GM23338 (cell line): Measurements from ENCODE around the gene NACA2. TPM values are rescaled to one million over a fixed set of nuclear protein-coding genes. Genes with fewer than 3 reads are reported as not detected.
A peak's percentile ranks its signal among the peaks of the same experiment; 100 is the strongest.

Experiments used
- ATAC-seq: fragments of 200-7000 bp; cut with Tn5 transposase; 3 replicates; pipeline ENCODE4 v1.9.1; 2020
- DNase-seq: peaks from one replicate; pipeline ENCODE4 v3.0.0-alpha.2; 2015; ENCODE audit warnings: low spot score
- H2AFZ ChIP-seq: fragments of 200-600 bp; sonication (generic); 2 replicates; pipeline ENCODE4 v1.8.0; 2016; ENCODE audit warnings: antibody characterized with exemption, mild to moderate bottlenecking, moderate library complexity
- H3F3A ChIP-seq: fragments of 200-600 bp; sonication (generic); replicated peaks from 2 replicates; pipeline ENCODE4 v1.8.0; 2017; ENCODE audit warnings: antibody characterized with exemption, mixed run types, low read depth
- H3K27ac ChIP-seq: fragments of 200-600 bp; sonication (generic); 2 replicates; pipeline ENCODE4 v1.6.1; 2016; ENCODE audit warnings: low read depth
- H3K27me3 ChIP-seq: fragments of 200-600 bp; sonication (generic); 2 replicates; pipeline ENCODE4 v1.8.0; 2016; ENCODE audit warnings: mild to moderate bottlenecking, mixed run types, moderate library complexity; ENCODE audit not compliant: insufficient read depth
- H3K36me3 ChIP-seq: fragments of 200-600 bp; sonication (generic); 2 replicates; pipeline ENCODE4 v1.8.0; 2016; ENCODE audit warnings: mild to moderate bottlenecking; ENCODE audit not compliant: insufficient read depth
- H3K4me1 ChIP-seq: fragments of 200-600 bp; sonication (generic); 2 replicates; pipeline ENCODE4 v1.8.0; 2016; ENCODE audit warnings: mild to moderate bottlenecking, moderate library complexity; ENCODE audit not compliant: insufficient read depth
- H3K4me2 ChIP-seq: fragments of 200-600 bp; sonication (generic); 2 replicates; pipeline ENCODE4 v1.7.1; 2017; ENCODE audit warnings: mixed run types
- H3K4me3 ChIP-seq: fragments of 200-600 bp; sonication (generic); 2 replicates; pipeline ENCODE4 v1.6.1; 2016; ENCODE audit warnings: mixed run types
- H3K79me2 ChIP-seq: fragments of 200-600 bp; sonication (generic); replicated peaks from 2 replicates; pipeline ENCODE4 v1.8.0; 2017; ENCODE audit warnings: mild to moderate bottlenecking; ENCODE audit not compliant: insufficient read depth
- H3K9me2 ChIP-seq: fragments of 200-600 bp; sonication (generic); 2 replicates; pipeline ENCODE4 v1.8.0; 2017; ENCODE audit not compliant: insufficient read depth
- H4K20me1 ChIP-seq: fragments of 200-600 bp; sonication (generic); replicated peaks from 2 replicates; pipeline ENCODE4 v1.8.0; 2017; ENCODE audit warnings: mild to moderate bottlenecking; ENCODE audit not compliant: insufficient read depth
- H3K27ac Mint-ChIP-seq: 2 replicates; pipeline ENCODE4 v1.8.0; 2020; ENCODE audit warnings: inconsistent platforms, mild to moderate bottlenecking, moderate library complexity, mixed read lengths
- H3K27me3 Mint-ChIP-seq: 3 replicates; pipeline ENCODE4 v1.8.0; 2022; ENCODE audit warnings: low read depth, mild to moderate bottlenecking, moderate library complexity, mixed read lengths, inconsistent platforms; ENCODE audit not compliant: insufficient read depth, poor library complexity
- H3K36me3 Mint-ChIP-seq: 3 replicates; pipeline ENCODE4 v1.8.0; 2021; ENCODE audit warnings: low read depth, mild to moderate bottlenecking, inconsistent platforms, moderate library complexity, mixed read lengths
- H3K4me1 Mint-ChIP-seq: 3 replicates; pipeline ENCODE4 v1.8.0; 2020; ENCODE audit warnings: mild to moderate bottlenecking, inconsistent platforms, mixed read lengths
- H3K4me3 Mint-ChIP-seq: 3 replicates; pipeline ENCODE4 v1.8.0; 2021; ENCODE audit warnings: moderate library complexity, mild to moderate bottlenecking, inconsistent platforms, mixed read lengths
- H3K9me3 Mint-ChIP-seq: 3 replicates; pipeline ENCODE4 v1.8.0; 2020; ENCODE audit warnings: moderate library complexity, mild to moderate bottlenecking, inconsistent platforms, mixed read lengths
- CREB1 ChIP-seq: fragments of 250-450 bp; sonication (Bioruptor Pico); IDR thresholded peaks from 2 replicates; pipeline ENCODE4 v1.5.0; 2020; ENCODE audit warnings: low read depth, mild to moderate bottlenecking, moderate library complexity
- EZH2 ChIP-seq: fragments of 200-600 bp; sonication (generic); IDR thresholded peaks from one replicate; pipeline ENCODE4 v1.8.0; 2017; ENCODE audit warnings: antibody characterized with exemption, mild to moderate bottlenecking, low read depth; ENCODE audit not compliant: unreplicated experiment
- EZH2phosphoT487 ChIP-seq: fragments of 200-600 bp; sonication (generic); IDR thresholded peaks from one replicate; pipeline ENCODE4 v1.8.1; 2018; ENCODE audit warnings: antibody characterized with exemption; ENCODE audit not compliant: unreplicated experiment
- ZNF114 ChIP-seq: fragments of 250-450 bp; sonication (Bioruptor Pico); IDR thresholded peaks from 2 replicates; pipeline ENCODE4 v1.5.0; 2020; ENCODE audit warnings: mild to moderate bottlenecking, moderate library complexity
- ZNF331 ChIP-seq: fragments of 250-450 bp; sonication (Bioruptor Pico); IDR thresholded peaks from 2 replicates; pipeline ENCODE4 v1.5.0; 2020; ENCODE audit warnings: low read depth, mild to moderate bottlenecking, moderate library complexity
- polyA plus RNA-seq: library from polyadenylated mRNA; unstranded; fragments of >200 nt; fragmentation: Nextera tagmentation; extraction: Ambion mirVana; gene quantifications from 2 replicates; pipeline ENCODE4 v1.2.1, GENCODE V29; 2016
- total RNA-seq: library from RNA; depleted of rRNA; stranded (reverse); fragments of >200 nt; shearing (Covaris generic); gene quantifications from 2 replicates; pipeline ENCODE4 v1.2.3, GENCODE V29; 2014
- TF ChIP-seq, protein P1 (sequence below), 2 experiments: fragments of 200-600 bp in 1 of 2; sonication (generic) in 1 of 2; conservative IDR thresholded peaks; 2 replicates each; pipeline versions ENCODE4 v1.5.1 to v1.6.1; 2016 to 2017; ENCODE audit warnings: antibody characterized with exemption in 2 of 2, low read depth in 2 of 2, mild to moderate bottlenecking in 2 of 2, moderate library complexity in 1 of 2
- TF ChIP-seq, protein P2 (sequence below): IDR thresholded peaks from one replicate; pipeline ENCODE4 v1.6.1; 2018; ENCODE audit warnings: antibody characterized with exemption; ENCODE audit not compliant: unreplicated experiment
- TF ChIP-seq, protein P3 (sequence below): IDR thresholded peaks from 2 replicates; pipeline ENCODE4 v1.6.1; 2016; ENCODE audit warnings: antibody characterized with exemption
- TF ChIP-seq, protein P4 (sequence below): fragments of 250-450 bp; sonication (Bioruptor Pico); IDR thresholded peaks from 2 replicates; pipeline ENCODE4 v1.5.0; 2020; ENCODE audit warnings: mild to moderate bottlenecking, moderate library complexity

The NACA2 gene
- total and polyA plus RNA-seq, 2 experiments from 2014 or later = 0.65 TPM; not detected in 1

DNA sequence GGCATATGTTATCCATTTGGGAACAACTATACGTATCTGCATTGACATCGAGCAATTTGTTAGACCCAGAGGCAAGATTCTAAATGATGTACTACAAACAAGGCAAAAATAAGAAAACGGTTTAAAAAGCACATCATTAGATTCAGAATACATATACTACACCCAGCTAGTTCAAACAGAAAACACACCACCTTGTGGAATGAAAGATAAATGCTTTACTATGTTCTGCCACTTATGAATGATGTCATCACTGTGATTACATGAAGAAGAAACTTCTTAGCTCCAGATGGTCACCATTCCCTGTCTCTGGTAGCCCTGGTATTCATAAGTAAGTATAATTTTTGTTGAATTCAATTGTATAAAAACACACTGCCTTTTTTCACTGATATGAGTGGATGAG, 7.8 kb downstream of the NACA2 start:
- no peaks in the 10 kb centered on the region for H3K9me2 ChIP-seq
- DNase-seq = peak; percentile 35
- H4K20me1 ChIP-seq = no peaks in the 10 kb centered on the region
- no peaks in the 10 kb centered on the region for H3F3A ChIP-seq
- H3K4me1 ChIP-seq = no peaks in the 10 kb centered on the region
- no peaks in the 10 kb centered on the region for H3K79me2 ChIP-seq
- Mint-ChIP-seq H3K36me3 (no peaks in the 10 kb centered on the region), H3K27me3 (no peaks in the 10 kb centered on the region), H3K4me3 (no peak overlapping the region), H3K9me3 (no peaks in the 10 kb centered on the region), H3K27ac (no peak overlapping the region), H3K4me1 (no peaks in the 10 kb centered on the region)
- no peaks in the 10 kb centered on the region for H3K36me3 ChIP-seq
- H3K27me3 ChIP-seq = no peaks in the 10 kb centered on the region
- ATAC-seq = no peak
- H3K4me3 ChIP-seq = no peak overlapping the region
- H2AFZ ChIP-seq = no peak overlapping the region
- no peak overlapping the region for H3K4me2 ChIP-seq
- H3K27ac ChIP-seq = no peak overlapping the region
- TF ChIP-seq, protein P1, sequence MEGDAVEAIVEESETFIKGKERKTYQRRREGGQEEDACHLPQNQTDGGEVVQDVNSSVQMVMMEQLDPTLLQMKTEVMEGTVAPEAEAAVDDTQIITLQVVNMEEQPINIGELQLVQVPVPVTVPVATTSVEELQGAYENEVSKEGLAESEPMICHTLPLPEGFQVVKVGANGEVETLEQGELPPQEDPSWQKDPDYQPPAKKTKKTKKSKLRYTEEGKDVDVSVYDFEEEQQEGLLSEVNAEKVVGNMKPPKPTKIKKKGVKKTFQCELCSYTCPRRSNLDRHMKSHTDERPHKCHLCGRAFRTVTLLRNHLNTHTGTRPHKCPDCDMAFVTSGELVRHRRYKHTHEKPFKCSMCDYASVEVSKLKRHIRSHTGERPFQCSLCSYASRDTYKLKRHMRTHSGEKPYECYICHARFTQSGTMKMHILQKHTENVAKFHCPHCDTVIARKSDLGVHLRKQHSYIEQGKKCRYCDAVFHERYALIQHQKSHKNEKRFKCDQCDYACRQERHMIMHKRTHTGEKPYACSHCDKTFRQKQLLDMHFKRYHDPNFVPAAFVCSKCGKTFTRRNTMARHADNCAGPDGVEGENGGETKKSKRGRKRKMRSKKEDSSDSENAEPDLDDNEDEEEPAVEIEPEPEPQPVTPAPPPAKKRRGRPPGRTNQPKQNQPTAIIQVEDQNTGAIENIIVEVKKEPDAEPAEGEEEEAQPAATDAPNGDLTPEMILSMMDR (conservative IDR thresholded peaks at IDR 0.05; ENCODE audit: low read depth in 2 of 2) = peak in 1 of 2 experiments; percentile 32; a peak in 3 of 4 replicates
- TF ChIP-seq EZH2phosphoT487 = no peak

DNA sequence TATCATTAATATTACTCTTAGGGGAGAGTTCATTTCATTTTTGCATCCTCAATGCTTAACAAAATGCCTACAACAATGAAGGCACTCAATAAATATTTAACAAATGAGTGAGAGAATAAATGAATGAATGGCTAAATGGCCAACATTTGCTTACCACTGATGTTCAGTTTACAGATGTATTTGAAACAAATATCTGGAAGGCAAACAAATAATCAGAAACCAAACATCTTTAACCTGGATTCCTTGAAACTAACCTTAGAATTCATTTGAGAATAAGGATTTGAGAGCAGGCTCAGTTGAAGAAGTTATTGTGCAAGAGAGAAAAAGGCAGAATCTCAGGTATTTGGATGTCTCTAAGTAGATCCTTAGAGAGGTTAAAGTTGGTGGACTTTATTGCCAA, 8.4 kb downstream of the NACA2 start:
- no peaks in the 10 kb centered on the region for H3K36me3 Mint-ChIP-seq
- no peaks in the 10 kb centered on the region for H3K9me3 Mint-ChIP-seq
- Histone ChIP-seq H3K9me2 (no peaks in the 10 kb centered on the region), H3K27me3 (no peaks in the 10 kb centered on the region), H3K4me1 (no peaks in the 10 kb centered on the region), H3F3A (no peaks in the 10 kb centered on the region), H3K4me3 (no peak overlapping the region), H4K20me1 (no peaks in the 10 kb centered on the region), H3K36me3 (no peaks in the 10 kb centered on the region), H2AFZ (no peak overlapping the region), H3K4me2 (no peak overlapping the region), H3K27ac (no peak overlapping the region), H3K79me2 (no peaks in the 10 kb centered on the region)
- no peak for ATAC-seq
- no peak overlapping the region for H3K27ac Mint-ChIP-seq
- DNase-seq = no peak
- no peaks in the 10 kb centered on the region for H3K27me3 Mint-ChIP-seq
- H3K4me3 Mint-ChIP-seq = no peak overlapping the region
- H3K4me1 Mint-ChIP-seq = no peaks in the 10 kb centered on the region
- TF ChIP-seq EZH2phosphoT487 (no peak), EZH2 (no peak), ZNF114 (CRISPR knock-in tag) (no peak), CREB1 (CRISPR knock-in tag) (no peak), ZNF331 (CRISPR knock-in tag) (no peak)
- TF ChIP-seq, protein P2, sequence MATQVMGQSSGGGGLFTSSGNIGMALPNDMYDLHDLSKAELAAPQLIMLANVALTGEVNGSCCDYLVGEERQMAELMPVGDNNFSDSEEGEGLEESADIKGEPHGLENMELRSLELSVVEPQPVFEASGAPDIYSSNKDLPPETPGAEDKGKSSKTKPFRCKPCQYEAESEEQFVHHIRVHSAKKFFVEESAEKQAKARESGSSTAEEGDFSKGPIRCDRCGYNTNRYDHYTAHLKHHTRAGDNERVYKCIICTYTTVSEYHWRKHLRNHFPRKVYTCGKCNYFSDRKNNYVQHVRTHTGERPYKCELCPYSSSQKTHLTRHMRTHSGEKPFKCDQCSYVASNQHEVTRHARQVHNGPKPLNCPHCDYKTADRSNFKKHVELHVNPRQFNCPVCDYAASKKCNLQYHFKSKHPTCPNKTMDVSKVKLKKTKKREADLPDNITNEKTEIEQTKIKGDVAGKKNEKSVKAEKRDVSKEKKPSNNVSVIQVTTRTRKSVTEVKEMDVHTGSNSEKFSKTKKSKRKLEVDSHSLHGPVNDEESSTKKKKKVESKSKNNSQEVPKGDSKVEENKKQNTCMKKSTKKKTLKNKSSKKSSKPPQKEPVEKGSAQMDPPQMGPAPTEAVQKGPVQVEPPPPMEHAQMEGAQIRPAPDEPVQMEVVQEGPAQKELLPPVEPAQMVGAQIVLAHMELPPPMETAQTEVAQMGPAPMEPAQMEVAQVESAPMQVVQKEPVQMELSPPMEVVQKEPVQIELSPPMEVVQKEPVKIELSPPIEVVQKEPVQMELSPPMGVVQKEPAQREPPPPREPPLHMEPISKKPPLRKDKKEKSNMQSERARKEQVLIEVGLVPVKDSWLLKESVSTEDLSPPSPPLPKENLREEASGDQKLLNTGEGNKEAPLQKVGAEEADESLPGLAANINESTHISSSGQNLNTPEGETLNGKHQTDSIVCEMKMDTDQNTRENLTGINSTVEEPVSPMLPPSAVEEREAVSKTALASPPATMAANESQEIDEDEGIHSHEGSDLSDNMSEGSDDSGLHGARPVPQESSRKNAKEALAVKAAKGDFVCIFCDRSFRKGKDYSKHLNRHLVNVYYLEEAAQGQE = no peak
- TF ChIP-seq, protein P3, sequence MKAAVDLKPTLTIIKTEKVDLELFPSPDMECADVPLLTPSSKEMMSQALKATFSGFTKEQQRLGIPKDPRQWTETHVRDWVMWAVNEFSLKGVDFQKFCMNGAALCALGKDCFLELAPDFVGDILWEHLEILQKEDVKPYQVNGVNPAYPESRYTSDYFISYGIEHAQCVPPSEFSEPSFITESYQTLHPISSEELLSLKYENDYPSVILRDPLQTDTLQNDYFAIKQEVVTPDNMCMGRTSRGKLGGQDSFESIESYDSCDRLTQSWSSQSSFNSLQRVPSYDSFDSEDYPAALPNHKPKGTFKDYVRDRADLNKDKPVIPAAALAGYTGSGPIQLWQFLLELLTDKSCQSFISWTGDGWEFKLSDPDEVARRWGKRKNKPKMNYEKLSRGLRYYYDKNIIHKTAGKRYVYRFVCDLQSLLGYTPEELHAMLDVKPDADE = no peak
- TF ChIP-seq, protein P4, sequence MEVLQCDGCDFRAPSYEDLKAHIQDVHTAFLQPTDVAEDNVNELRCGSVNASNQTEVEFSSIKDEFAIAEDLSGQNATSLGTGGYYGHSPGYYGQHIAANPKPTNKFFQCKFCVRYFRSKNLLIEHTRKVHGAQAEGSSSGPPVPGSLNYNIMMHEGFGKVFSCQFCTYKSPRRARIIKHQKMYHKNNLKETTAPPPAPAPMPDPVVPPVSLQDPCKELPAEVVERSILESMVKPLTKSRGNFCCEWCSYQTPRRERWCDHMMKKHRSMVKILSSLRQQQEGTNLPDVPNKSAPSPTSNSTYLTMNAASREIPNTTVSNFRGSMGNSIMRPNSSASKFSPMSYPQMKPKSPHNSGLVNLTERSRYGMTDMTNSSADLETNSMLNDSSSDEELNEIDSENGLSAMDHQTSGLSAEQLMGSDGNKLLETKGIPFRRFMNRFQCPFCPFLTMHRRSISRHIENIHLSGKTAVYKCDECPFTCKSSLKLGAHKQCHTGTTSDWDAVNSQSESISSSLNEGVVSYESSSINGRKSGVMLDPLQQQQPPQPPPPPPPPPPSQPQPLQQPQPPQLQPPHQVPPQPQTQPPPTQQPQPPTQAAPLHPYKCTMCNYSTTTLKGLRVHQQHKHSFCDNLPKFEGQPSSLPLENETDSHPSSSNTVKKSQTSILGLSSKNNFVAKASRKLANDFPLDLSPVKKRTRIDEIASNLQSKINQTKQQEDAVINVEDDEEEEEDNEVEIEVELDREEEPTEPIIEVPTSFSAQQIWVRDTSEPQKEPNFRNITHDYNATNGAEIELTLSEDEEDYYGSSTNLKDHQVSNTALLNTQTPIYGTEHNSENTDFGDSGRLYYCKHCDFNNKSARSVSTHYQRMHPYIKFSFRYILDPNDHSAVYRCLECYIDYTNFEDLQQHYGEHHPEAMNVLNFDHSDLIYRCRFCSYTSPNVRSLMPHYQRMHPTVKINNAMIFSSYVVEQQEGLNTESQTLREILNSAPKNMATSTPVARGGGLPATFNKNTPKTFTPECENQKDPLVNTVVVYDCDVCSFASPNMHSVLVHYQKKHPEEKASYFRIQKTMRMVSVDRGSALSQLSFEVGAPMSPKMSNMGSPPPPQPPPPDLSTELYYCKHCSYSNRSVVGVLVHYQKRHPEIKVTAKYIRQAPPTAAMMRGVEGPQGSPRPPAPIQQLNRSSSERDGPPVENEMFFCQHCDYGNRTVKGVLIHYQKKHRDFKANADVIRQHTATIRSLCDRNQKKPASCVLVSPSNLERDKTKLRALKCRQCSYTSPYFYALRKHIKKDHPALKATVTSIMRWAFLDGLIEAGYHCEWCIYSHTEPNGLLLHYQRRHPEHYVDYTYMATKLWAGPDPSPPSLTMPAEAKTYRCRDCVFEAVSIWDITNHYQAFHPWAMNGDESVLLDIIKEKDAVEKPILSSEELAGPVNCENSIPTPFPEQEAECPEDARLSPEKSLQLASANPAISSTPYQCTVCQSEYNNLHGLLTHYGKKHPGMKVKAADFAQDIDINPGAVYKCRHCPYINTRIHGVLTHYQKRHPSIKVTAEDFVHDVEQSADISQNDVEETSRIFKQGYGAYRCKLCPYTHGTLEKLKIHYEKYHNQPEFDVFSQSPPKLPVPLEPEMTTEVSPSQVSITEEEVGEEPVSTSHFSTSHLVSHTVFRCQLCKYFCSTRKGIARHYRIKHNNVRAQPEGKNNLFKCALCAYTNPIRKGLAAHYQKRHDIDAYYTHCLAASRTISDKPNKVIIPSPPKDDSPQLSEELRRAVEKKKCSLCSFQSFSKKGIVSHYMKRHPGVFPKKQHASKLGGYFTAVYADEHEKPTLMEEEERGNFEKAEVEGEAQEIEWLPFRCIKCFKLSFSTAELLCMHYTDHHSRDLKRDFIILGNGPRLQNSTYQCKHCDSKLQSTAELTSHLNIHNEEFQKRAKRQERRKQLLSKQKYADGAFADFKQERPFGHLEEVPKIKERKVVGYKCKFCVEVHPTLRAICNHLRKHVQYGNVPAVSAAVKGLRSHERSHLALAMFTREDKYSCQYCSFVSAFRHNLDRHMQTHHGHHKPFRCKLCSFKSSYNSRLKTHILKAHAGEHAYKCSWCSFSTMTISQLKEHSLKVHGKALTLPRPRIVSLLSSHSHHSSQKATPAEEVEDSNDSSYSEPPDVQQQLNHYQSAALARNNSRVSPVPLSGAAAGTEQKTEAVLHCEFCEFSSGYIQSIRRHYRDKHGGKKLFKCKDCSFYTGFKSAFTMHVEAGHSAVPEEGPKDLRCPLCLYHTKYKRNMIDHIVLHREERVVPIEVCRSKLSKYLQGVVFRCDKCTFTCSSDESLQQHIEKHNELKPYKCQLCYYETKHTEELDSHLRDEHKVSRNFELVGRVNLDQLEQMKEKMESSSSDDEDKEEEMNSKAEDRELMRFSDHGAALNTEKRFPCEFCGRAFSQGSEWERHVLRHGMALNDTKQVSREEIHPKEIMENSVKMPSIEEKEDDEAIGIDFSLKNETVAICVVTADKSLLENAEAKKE (CRISPR knock-in tag) = no peak
